Skeletal muscle satellite cell (primary cell): ENCODE measurements around the gene CPSF4.
A peak's percentile ranks its signal among the peaks of the same experiment; 100 is the strongest.

ENCODE experiments used
- H3K27me3 ChIP-seq: 2 replicates; pipeline ENCODE4 v1.7.0; 2013; ENCODE audit warnings: low read length; ENCODE audit not compliant: control insufficient read depth, insufficient read depth
- H3K36me3 ChIP-seq: 2 replicates; pipeline ENCODE4 v1.7.0; 2013; ENCODE audit warnings: mild to moderate bottlenecking, control low read depth, low read length; ENCODE audit not compliant: insufficient read depth
- H3K4me1 ChIP-seq: 2 replicates; pipeline ENCODE4 v1.7.0; 2013; ENCODE audit warnings: low read length; ENCODE audit not compliant: control insufficient read depth, insufficient read depth
- H3K4me2 ChIP-seq: 2 replicates; pipeline ENCODE4 v1.7.0; 2013; ENCODE audit warnings: mild to moderate bottlenecking, low read length
- H3K4me3 ChIP-seq: 2 replicates; pipeline ENCODE4 v1.7.0; 2013; ENCODE audit warnings: low read length
- H3K9ac ChIP-seq: 2 replicates; pipeline ENCODE4 v1.7.0; 2013; ENCODE audit warnings: mild to moderate bottlenecking, low read depth, low read length, moderate library complexity
- H3K9me3 ChIP-seq: replicated peaks from 2 replicates; pipeline ENCODE4 v1.7.0; 2013; ENCODE audit warnings: mild to moderate bottlenecking, control low read depth, low read length

The CPSF4 gene

DNA sequence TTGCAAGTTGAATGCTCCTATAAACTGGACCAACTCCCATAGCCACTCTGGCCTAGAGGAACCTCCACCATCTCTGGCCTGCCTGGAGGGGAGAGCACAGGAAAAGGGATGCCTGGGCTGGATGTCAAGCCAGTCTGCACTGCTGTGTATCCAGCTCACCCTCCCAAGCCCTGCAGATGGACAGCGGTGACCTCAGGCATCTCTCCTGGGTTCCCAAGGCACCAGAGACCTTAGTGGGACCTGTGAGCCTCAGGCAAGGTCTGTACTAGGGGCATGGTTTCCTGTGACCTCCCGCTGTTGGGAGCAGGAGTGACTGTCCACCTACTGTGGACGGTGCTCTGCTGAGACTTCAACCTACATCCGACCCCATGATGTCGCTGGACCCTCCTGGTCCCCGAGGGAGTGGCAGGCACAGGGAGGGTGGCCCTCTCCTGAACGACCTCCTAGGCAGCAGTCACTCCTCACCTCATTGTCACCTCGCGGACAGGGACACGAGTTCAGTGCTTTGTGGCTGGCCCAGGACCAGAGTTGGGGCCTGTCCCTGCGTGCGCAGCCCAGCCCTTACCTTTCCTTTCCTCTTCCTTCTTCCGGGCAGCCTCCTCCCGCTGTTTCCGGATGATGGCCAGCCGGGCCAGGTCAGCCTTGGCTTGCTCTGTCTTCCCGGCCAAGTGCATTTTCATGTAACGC, 41.3 kb upstream of the CPSF4 start:
- H3K4me2 ChIP-seq = no peak overlapping the region
- no peaks in the 10 kb centered on the region for H3K27me3 ChIP-seq
- H3K4me3 ChIP-seq = no peak overlapping the region
- H3K9ac ChIP-seq = no peak overlapping the region
- peaks cover 86% of the 10 kb centered on the region for H3K36me3 ChIP-seq
- H3K4me1 ChIP-seq = peaks cover 9% of the 10 kb centered on the region
- H3K9me3 ChIP-seq = no peaks in the 10 kb centered on the region

DNA sequence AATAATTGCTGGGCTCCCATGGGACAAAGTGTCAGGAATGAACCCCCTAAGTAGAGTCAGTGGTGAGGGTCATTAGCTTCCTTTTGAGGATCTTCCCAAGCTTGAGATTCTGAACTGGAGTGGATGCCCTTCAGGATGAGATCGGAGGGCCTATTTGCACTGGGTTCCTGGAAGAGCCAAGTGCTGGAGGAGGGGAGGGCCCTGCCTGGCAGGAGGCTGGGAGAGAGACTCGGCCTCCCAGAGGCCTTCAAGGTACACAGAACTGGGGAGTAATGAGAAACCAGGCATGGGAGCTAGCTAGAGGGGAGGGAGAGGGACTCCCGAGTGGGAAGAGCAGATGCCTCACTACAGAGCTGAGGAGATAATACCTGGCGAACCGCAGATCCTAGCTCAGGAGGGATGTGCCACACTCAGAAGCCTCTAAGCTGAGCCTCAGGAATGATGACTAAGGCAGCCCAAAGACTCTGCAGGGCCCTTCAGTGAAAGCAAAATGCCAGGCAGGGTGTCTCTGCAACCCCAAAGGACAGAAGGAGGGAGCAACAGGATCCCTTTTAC, 39.8 kb upstream of the CPSF4 start:
- no peaks in the 10 kb centered on the region for H3K27me3 ChIP-seq
- H3K9ac ChIP-seq = no peak overlapping the region
- no peaks in the 10 kb centered on the region for H3K9me3 ChIP-seq
- H3K4me3 ChIP-seq = no peak overlapping the region
- peaks cover 2% of the 10 kb centered on the region for H3K4me1 ChIP-seq
- H3K36me3 ChIP-seq = peaks cover 83% of the 10 kb centered on the region
- no peak overlapping the region for H3K4me2 ChIP-seq

DNA sequence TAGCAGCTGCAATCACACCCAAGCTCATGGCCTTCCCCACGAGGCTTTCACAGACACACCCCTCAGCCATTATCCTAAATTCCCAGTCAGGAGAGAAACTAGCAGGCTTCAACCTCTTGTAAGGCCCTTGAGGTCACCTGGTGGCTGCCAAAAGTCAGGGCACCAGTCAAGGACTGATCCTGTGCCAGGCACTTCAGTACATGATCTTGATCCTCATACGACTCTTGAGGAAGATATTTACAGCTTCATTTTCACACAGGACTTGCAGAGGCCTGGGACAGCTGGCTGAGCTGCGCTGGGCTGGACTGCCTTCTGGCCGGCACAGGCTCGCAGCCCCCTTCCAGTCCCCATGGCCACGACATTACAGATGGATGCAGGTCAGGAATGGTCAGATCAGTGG, 39.1 kb upstream of the CPSF4 start:
- Histone ChIP-seq H3K4me2 (no peak overlapping the region), H3K9ac (no peak overlapping the region), H3K27me3 (no peaks in the 10 kb centered on the region), H3K36me3 (peaks cover 83% of the 10 kb centered on the region), H3K9me3 (no peaks in the 10 kb centered on the region), H3K4me3 (no peak overlapping the region), H3K4me1 (peaks cover 8% of the 10 kb centered on the region)

DNA sequence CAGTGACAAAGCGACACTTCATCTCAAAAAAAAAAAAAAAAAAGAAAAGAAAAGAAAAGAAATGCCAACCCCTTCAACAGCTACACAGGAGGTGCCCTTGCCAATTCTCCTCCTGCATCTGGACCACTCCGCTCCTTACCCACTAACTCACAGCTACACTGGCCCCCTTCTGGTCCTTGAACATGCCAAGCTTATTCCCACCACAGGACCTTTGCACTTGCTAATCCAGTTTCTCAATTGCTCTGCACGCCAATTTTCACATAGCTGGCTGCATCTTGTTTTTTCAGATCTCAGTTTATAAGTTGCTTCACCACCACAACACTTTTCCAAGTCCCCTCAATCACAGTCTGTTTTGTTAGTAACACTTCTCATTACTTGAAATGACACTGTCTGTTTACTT, 35.9 kb upstream of the CPSF4 start:
- Histone ChIP-seq H3K9me3 (no peaks in the 10 kb centered on the region), H3K36me3 (peaks cover 59% of the 10 kb centered on the region), H3K9ac (no peak overlapping the region), H3K4me3 (no peak overlapping the region), H3K4me2 (no peak overlapping the region), H3K27me3 (no peaks in the 10 kb centered on the region), H3K4me1 (peaks cover 27% of the 10 kb centered on the region)

DNA sequence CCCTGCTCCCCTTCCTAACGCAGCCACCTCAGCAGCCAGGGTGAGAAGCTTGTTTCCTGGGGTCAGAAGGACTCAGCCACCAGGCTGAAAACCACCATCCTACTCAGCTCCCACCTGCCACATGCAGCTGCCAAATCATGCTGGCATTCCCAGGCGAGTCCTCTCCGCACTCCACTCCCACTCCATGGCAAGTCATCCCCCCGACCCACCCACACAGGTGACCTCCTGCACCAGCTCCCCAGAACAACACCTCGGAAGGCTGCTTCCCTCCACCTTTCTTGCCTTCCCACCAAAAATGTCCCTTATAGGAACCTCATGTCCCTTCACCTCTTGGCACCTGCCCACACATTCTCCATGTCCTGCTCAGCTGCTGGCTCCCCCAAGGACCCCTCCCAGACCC, 35.0 kb upstream of the CPSF4 start:
- Histone ChIP-seq H3K27me3 (no peaks in the 10 kb centered on the region), H3K4me3 (no peak overlapping the region), H3K9ac (no peak overlapping the region), H3K9me3 (no peaks in the 10 kb centered on the region), H3K36me3 (peaks cover 49% of the 10 kb centered on the region), H3K4me1 (peaks cover 27% of the 10 kb centered on the region), H3K4me2 (no peak overlapping the region)

DNA sequence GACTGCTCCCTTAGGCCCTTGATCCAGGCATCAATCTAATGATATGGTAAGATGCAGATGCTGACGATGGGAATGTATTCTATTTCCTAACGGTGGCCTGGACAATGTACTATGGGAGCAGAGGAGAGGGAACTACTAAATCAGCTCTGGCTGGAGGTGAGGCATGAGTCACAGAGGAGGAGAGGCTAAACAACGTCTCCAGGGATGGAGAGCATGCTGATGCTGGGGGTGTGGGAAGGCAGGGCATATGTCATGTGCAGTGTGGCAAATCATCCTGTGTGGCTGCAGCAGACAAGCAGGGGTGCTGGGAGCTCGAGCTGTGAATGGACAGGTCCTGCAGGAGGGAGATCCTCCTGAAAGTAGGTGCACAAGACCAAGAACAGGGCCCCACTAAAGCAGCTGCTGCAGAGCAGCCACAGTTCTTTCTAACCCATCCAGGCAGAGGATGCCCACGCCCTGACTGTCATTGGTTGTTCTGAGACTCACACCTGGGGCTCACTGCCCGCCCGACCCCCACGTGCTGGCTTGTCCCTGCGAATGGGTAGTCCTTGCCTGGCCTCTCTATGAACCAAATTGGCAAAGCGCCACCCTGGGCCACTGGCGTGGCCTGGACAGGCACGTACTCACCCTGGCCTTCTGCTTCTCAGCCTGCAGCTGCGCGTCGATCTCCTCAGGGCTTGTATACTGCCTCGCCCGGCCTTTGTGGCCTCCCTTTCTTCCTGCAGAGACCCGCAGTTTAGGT, 34.3 kb upstream of the CPSF4 start:
- Histone ChIP-seq H3K27me3 (no peaks in the 10 kb centered on the region), H3K36me3 (peaks cover 44% of the 10 kb centered on the region), H3K4me3 (no peak overlapping the region), H3K9me3 (no peaks in the 10 kb centered on the region), H3K9ac (no peak overlapping the region), H3K4me2 (no peak overlapping the region), H3K4me1 (peaks cover 27% of the 10 kb centered on the region)

DNA sequence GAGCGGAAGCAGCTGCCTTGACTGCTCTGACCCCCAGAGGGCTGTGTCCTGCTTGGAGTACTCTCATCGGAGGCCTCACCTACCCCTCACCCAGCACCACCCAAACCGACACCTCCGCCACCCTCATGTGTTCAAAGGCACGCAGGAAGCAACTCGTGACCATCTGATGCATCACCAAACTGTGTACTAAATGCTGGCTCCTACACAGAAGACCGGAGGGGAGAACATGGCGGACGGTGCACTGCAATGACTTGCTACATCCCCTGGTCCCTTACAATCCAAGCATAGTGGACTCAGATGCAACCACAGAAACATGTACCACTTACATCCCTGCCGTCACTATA, 33.8 kb upstream of the CPSF4 start:
- Histone ChIP-seq H3K4me1 (peaks cover 30% of the 10 kb centered on the region), H3K9me3 (no peaks in the 10 kb centered on the region), H3K9ac (no peak overlapping the region), H3K27me3 (no peaks in the 10 kb centered on the region), H3K4me2 (no peak overlapping the region), H3K36me3 (peaks cover 38% of the 10 kb centered on the region), H3K4me3 (no peak overlapping the region)

DNA sequence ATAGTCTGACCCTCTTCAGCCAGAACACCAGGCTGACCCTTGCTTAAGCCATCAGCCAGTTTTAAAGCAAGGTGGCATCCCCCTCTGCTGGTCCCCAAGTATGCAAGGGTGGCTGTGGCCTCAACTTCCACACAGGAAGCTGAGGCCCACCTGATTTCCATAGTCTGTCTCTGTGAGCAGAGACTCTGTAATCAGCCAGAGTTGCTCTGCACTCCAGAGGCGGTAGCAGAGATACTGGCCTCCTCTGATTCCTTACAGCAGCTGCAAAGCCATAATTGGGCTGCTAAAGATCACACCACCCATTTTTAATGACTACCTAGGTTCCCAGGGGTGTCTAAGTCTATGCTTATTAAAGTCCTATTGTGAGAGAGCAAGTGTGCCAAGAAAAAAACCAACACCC, 32.2 kb upstream of the CPSF4 start:
- H3K9ac ChIP-seq = peak overlapping the region; percentile 97
- H3K27me3 ChIP-seq = no peaks in the 10 kb centered on the region
- H3K9me3 ChIP-seq = no peaks in the 10 kb centered on the region
- H3K4me1 ChIP-seq = peaks cover 36% of the 10 kb centered on the region
- peaks cover 37% of the 10 kb centered on the region for H3K36me3 ChIP-seq
- peak overlapping the region; percentile 91 for H3K4me2 ChIP-seq
- peak overlapping the region; percentile 93 for H3K4me3 ChIP-seq

DNA sequence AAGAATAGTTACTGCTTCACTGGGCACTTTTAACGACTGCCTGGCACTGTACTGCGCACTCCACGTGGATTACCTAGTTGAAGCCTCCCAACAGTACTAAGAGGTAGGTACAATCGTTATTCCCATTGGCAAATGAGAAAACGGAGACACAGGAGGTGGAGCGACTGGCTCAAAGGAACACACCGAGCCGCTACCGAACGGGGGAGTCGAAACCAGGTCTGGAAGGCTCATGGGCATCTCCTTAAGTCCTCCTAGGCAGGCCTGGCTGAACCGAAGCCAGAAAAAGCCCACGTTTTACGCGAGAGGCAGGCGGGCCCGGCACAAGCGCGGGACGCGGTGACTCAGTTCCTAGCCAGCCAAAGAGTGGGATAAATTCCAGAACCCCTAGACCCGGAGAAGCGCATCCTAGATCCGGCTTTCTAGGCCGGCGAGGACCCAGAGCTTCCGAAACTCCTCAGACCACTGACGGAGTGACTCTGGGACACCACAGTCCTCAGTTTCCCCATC, 30.8 kb upstream of the CPSF4 start:
- peaks cover 43% of the 10 kb centered on the region for H3K36me3 ChIP-seq
- H3K4me1 ChIP-seq = peaks cover 36% of the 10 kb centered on the region
- no peaks in the 10 kb centered on the region for H3K9me3 ChIP-seq
- peak overlapping the region; percentile 93 for H3K4me3 ChIP-seq
- peak overlapping the region; percentile 97 for H3K9ac ChIP-seq
- peak overlapping the region; percentile 91 for H3K4me2 ChIP-seq
- no peaks in the 10 kb centered on the region for H3K27me3 ChIP-seq

DNA sequence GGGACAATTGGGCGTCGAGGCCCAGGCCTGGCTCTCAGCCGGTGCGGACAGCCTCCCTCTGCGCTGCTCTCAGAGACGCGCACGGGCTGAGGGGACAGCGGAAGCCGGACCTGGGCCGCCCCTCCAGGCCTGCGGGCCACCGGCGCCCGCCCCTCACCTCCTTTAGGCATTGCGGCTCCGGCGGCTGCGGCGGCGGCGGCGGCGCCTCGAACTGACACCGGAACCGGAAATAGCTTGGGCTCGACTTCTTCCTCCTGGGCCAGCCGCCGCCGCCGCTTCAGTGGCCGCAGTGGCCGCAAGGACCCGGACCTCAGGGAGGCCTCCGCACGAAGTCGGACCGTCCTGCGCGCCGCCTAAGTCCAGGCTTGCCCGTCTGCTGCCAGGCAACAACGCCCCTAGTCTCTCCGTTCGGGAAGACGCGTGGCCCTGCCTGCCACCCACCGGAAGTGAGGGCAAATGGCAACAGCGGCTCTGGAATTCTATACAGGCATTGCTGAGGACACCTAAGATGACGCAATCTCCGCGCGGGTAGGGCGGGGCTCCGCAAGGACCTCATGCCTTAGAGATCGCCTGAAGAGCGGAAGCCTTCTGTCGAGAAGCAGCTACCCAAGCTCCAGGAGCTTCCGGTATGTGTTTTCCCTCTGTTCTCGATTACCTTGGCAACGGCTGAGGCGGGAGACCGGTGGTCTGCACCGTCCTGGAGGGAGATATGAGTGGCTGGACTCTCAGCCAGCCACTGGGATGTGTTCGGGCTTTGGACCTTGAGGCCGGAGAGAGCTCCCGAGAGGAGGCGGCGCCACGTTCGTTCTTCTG, 30.2 kb upstream of the CPSF4 start, which contains the start of the genes BUD31 and PDAP1:
Gene BUD31, plus strand, starts transcription at position 591 of the 813 bp plus-strand sequence. CDS start 2,124 bp downstream, outside the sequence.
Gene PDAP1, minus strand, starts transcription at position 219 of the 813 bp plus-strand sequence. Its CDS starts 49 bp downstream, at position 170.
- H3K36me3 ChIP-seq = peaks cover 40% of the 10 kb centered on the region

DNA sequence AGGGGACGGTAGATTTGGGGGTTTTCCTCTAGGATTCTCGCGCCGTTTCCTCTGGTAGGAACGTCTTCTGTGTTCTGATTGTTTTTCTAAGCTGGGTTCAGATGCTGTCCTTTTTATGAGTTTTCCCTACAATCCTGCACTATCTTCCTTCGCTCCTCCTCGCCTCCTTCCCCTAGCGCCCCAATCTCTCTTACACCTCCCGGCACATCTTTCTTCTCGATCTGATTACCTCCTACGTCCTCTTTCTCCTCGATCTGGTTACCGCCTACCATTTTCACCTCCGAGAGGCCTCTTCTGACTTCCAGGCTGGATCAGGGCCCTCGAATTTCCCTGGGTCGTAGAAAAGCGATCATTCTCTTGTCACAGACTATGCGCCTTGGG, 29.6 kb upstream of the CPSF4 start:
- Histone ChIP-seq H3K9me3 (no peaks in the 10 kb centered on the region), H3K27me3 (no peaks in the 10 kb centered on the region), H3K4me2 (peak overlapping the region; percentile 91), H3K36me3 (peaks cover 39% of the 10 kb centered on the region), H3K4me1 (peaks cover 32% of the 10 kb centered on the region), H3K4me3 (peak overlapping the region; percentile 93), H3K9ac (peak overlapping the region; percentile 97)

More for the DNA sequence above, 30.2 kb upstream of the CPSF4 start, which contains the start of the genes BUD31 and PDAP1:
- no peaks in the 10 kb centered on the region for H3K9me3 ChIP-seq
- H3K27me3 ChIP-seq = no peaks in the 10 kb centered on the region
- peak within 1 kb of the TSS; percentile 91 for H3K4me2 ChIP-seq
- H3K9ac ChIP-seq = peak within 1 kb of the TSS; percentile 97
- H3K4me1 ChIP-seq = peaks cover 36% of the 10 kb centered on the region
- peak within 1 kb of the TSS; percentile 93 for H3K4me3 ChIP-seq
